GM06990 (cell line): Measurements from ENCODE around the gene NES.

ENCODE experiments used
- DNase-seq: peaks from one replicate; pipeline ENCODE4 v3.0.0-alpha.2; 2011; ENCODE audit not compliant: insufficient read length; ENCODE audit errors: extremely low read depth
- H3K27me3 ChIP-seq: replicated peaks from 2 replicates; pipeline ENCODE4 v1.6.0; 2011; ENCODE audit warnings: low read length; ENCODE audit not compliant: control insufficient read depth, insufficient read depth
- H3K36me3 ChIP-seq: 2 replicates; pipeline ENCODE4 v1.5.1; 2011; ENCODE audit warnings: low read length; ENCODE audit not compliant: control insufficient read depth, insufficient read depth
- H3K4me3 ChIP-seq: replicated peaks from 2 replicates; pipeline ENCODE4 v1.5.1; 2011; ENCODE audit warnings: low read depth, mild to moderate bottlenecking, control low read depth, low read length
- CTCF ChIP-seq: IDR thresholded peaks from 2 replicates; pipeline ENCODE4 v1.5.1; 2011; ENCODE audit warnings: low read length, control low read depth, mild to moderate bottlenecking, inconsistent platforms; ENCODE audit not compliant: insufficient read depth, poor library complexity, severe bottlenecking

Gene NES

GRCh38 chr1:156619582-156619955, 57.6 kb downstream of the NES start:
- no peak for DNase-seq
- H3K36me3 ChIP-seq: no peaks in the 10 kb centered on the region
- no peak for TF ChIP-seq CTCF
- peaks cover 2% of the 10 kb centered on the region for H3K27me3 ChIP-seq
- no peak overlapping the region for H3K4me3 ChIP-seq

GRCh38 chr1:156618853-156619581, 58.2 kb downstream of the NES start, which contains the start of gene HAPLN2:
Gene HAPLN2 (plus strand): TSS chr1:156619415. CDS start chr1:156623491, 4,076 bp downstream.
- TF ChIP-seq CTCF: peak; percentile 71
- Histone ChIP-seq H3K27me3 (peaks cover 2% of the 10 kb centered on the region), H3K36me3 (no peaks in the 10 kb centered on the region), H3K4me3 (no peak within 1 kb of the TSS)
- DNase-seq: no peak
